H1 (cell line): Measurements from ENCODE around the gene TBX15. TPM values are rescaled to one million over a fixed set of nuclear protein-coding genes. Genes with fewer than 3 reads are reported as not detected.

Experiments used
- CTCF ChIA-PET: fragments of 300-600 bp; sonication (Branson Sonifier 250); formaldehyde crosslinking; loops from one replicate; lab custom pipeline; 2021; ENCODE audit not compliant: partially characterized antibody; lab: Charles Lee
- POLR2A ChIA-PET: fragments of 300-600 bp; sonication (Branson Sonifier 250); formaldehyde crosslinking; loops from one replicate; lab custom pipeline; 2021; ENCODE audit warnings: inconsistent platforms; ENCODE audit not compliant: partially characterized antibody; lab: Charles Lee
- DNase-seq, 2 experiments: peaks; one replicate each; pipeline versions ENCODE4 v3.0.0 to v3.0.0-alpha.2; 2010 to 2022; ENCODE audit warnings: low spot score in 2 of 2, low read depth in 1 of 2, mixed read lengths in 1 of 2
- FAIRE-seq: peaks from 2 replicates; lab custom pipeline; 2011; peaks lifted over from hg19 to GRCh38; lab: Jason Lieb, UNC
- H2AFZ ChIP-seq: 2 replicates; pipeline ENCODE4 v1.8.1; 2012; ENCODE audit warnings: low read length, inconsistent platforms
- H2AK5ac ChIP-seq: 2 replicates; pipeline ENCODE4 v1.6.1; 2013; ENCODE audit warnings: low read depth, low read length
- H2BK120ac ChIP-seq: replicated peaks from 2 replicates; pipeline ENCODE3; 2013; ENCODE audit warnings: low read depth, low read length, inconsistent platforms
- H2BK12ac ChIP-seq: 2 replicates; pipeline ENCODE4 v1.6.1; 2013; ENCODE audit warnings: low read depth, low read length
- H2BK15ac ChIP-seq: 2 replicates; pipeline ENCODE4 v1.6.1; 2013; ENCODE audit warnings: low read length
- H2BK20ac ChIP-seq: 2 replicates; pipeline ENCODE4 v1.6.1; 2013; ENCODE audit warnings: low read length
- H2BK5ac ChIP-seq: 2 replicates; pipeline ENCODE4 v1.6.1; 2013; ENCODE audit warnings: low read depth, low read length
- H3K14ac ChIP-seq: 2 replicates; pipeline ENCODE4 v1.6.1; 2013; ENCODE audit warnings: inconsistent platforms; ENCODE audit not compliant: insufficient read length
- H3K18ac ChIP-seq: 2 replicates; pipeline ENCODE4 v1.6.1; 2013; ENCODE audit warnings: low read length; ENCODE audit errors: extremely low read depth
- H3K23ac ChIP-seq: 2 replicates; pipeline ENCODE4 v1.6.1; 2013; ENCODE audit warnings: inconsistent platforms; ENCODE audit not compliant: insufficient read length
- H3K23me2 ChIP-seq: 2 replicates; pipeline ENCODE4 v1.6.1; 2013; ENCODE audit warnings: low read depth, low read length
- H3K27ac ChIP-seq: 2 replicates; pipeline ENCODE4 v1.6.1; 2011; ENCODE audit warnings: low read depth, low read length, inconsistent platforms
- H3K27me3 ChIP-seq, 4 experiments: replicated peaks in 1 of 4; 1 replicate in 1 of 4; 2 replicates in 3 of 4; pipeline versions ENCODE4 v1.6.1 to v1.8.1; 2011 to 2013; ENCODE audit warnings: low read length in 3 of 4, mild to moderate bottlenecking in 3 of 4, inconsistent platforms in 2 of 4, mixed read lengths in 2 of 4, moderate library complexity in 1 of 4; ENCODE audit not compliant: control insufficient read depth in 3 of 4, insufficient read depth in 3 of 4; ENCODE audit errors: extremely low read depth in 1 of 4
- H3K36me3 ChIP-seq, 4 experiments: 2 replicates each; pipeline versions ENCODE4 v1.6.1 to v1.8.1; 2011 to 2013; ENCODE audit warnings: mild to moderate bottlenecking in 4 of 4, low read length in 3 of 4, moderate library complexity in 2 of 4, control low read depth in 1 of 4, inconsistent platforms in 1 of 4; ENCODE audit not compliant: insufficient read depth in 4 of 4, control insufficient read depth in 2 of 4
- H3K4ac ChIP-seq: replicated peaks from 2 replicates; pipeline ENCODE3; 2013; ENCODE audit warnings: low read length, low read depth, mixed read lengths, inconsistent platforms; ENCODE audit not compliant: insufficient read length
- H3K4me1 ChIP-seq, 4 experiments: replicated peaks in 1 of 4; 1 replicate in 1 of 4; 2 replicates in 3 of 4; pipeline versions ENCODE4 v1.6.1 to v1.8.1; 2011 to 2013; ENCODE audit warnings: low read length in 3 of 4, inconsistent platforms in 2 of 4, mixed read lengths in 1 of 4; ENCODE audit not compliant: insufficient read depth in 4 of 4, control insufficient read depth in 3 of 4
- H3K4me2 ChIP-seq, 2 experiments: 2 replicates each; pipeline versions ENCODE4 v1.6.1 to v1.8.1; 2011 to 2013; ENCODE audit warnings: low read depth in 2 of 2, low read length in 2 of 2, control low read depth in 1 of 2, inconsistent platforms in 1 of 2, mild to moderate bottlenecking in 1 of 2; ENCODE audit not compliant: insufficient read depth in 1 of 2
- H3K4me3 ChIP-seq, 4 experiments: fragments of 200-600, 300-600 bp in 1 of 4; sonication (generic), shearing (Covaris generic), sonication (Bioruptor Twin) in 1 of 4; 2 replicates each; pipeline versions ENCODE4 v1.5.1 to v1.8.1; 2011 to 2016; ENCODE audit warnings: low read length in 4 of 4, low read depth in 3 of 4, control low read depth in 2 of 4, inconsistent platforms in 2 of 4, mild to moderate bottlenecking in 2 of 4, mixed read lengths in 1 of 4, moderate library complexity in 1 of 4; ENCODE audit not compliant: insufficient read depth in 2 of 4; ENCODE audit errors: extremely low read depth in 1 of 4
- H3K56ac ChIP-seq: replicated peaks from 2 replicates; pipeline ENCODE3; 2013; ENCODE audit warnings: low read depth, mild to moderate bottlenecking, mixed read lengths, low read length, inconsistent platforms; ENCODE audit not compliant: insufficient read length
- H3K79me1 ChIP-seq: 2 replicates; pipeline ENCODE4 v1.6.1; 2013; ENCODE audit warnings: low read depth, low read length, control low read depth
- H3K79me2 ChIP-seq, 2 experiments: 2 replicates each; pipeline versions ENCODE4 v1.6.1 to v1.8.1; 2012 to 2013; ENCODE audit warnings: low read length in 2 of 2, mild to moderate bottlenecking in 2 of 2, inconsistent platforms in 1 of 2; ENCODE audit not compliant: insufficient read depth in 2 of 2, control insufficient read depth in 1 of 2
- H3K9ac ChIP-seq, 4 experiments: replicated peaks in 1 of 4; 1 replicate in 1 of 4; 2 replicates in 3 of 4; pipeline versions ENCODE4 v1.6.1 to v1.8.1; 2011 to 2013; ENCODE audit warnings: low read depth in 3 of 4, low read length in 3 of 4, control low read depth in 2 of 4, mild to moderate bottlenecking in 2 of 4, moderate library complexity in 2 of 4, inconsistent platforms in 1 of 4; ENCODE audit errors: extremely low read depth in 1 of 4
- H3K9me3 ChIP-seq, 2 experiments: 2 replicates each; pipeline versions ENCODE4 v1.6.1 to v1.8.1; 2012 to 2013; ENCODE audit warnings: mild to moderate bottlenecking in 2 of 2, moderate library complexity in 2 of 2, control low read depth in 1 of 2, inconsistent platforms in 1 of 2, low read depth in 1 of 2, low read length in 1 of 2, mixed read lengths in 1 of 2; ENCODE audit not compliant: insufficient read depth in 2 of 2
- H4K20me1 ChIP-seq, 2 experiments: replicated peaks in 1 of 2; 2 replicates each; pipeline versions ENCODE3 to v1.8.1; 2011 to 2013; ENCODE audit warnings: inconsistent platforms in 2 of 2, low read length in 2 of 2, mild to moderate bottlenecking in 1 of 2; ENCODE audit not compliant: insufficient read depth in 2 of 2, control insufficient read depth in 1 of 2
- H4K5ac ChIP-seq: 2 replicates; pipeline ENCODE4 v1.6.1; 2013; ENCODE audit warnings: low read length, low read depth, mixed read lengths, inconsistent platforms; ENCODE audit not compliant: insufficient read length
- H4K8ac ChIP-seq: 2 replicates; pipeline ENCODE4 v1.8.0; 2013; ENCODE audit warnings: mild to moderate bottlenecking, moderate library complexity, low read length, inconsistent platforms; ENCODE audit not compliant: insufficient read depth; ENCODE audit errors: extremely low read depth
- H4K91ac ChIP-seq: replicated peaks from 2 replicates; pipeline ENCODE3; 2013; ENCODE audit warnings: low read length, mixed read lengths, inconsistent platforms; ENCODE audit not compliant: insufficient read length
- ATF3 ChIP-seq: IDR thresholded peaks from 2 replicates; pipeline ENCODE4 v1.6.1; 2011; ENCODE audit warnings: low read depth, mild to moderate bottlenecking, low read length; ENCODE audit not compliant: insufficient read depth
- BRCA1 ChIP-seq: IDR thresholded peaks from 2 replicates; pipeline ENCODE4 v1.6.1; 2012; ENCODE audit warnings: low read depth, low read length, improper control_type of control experiment
- CEBPB ChIP-seq: IDR thresholded peaks from 2 replicates; pipeline ENCODE4 v1.6.1; 2012; ENCODE audit warnings: low read depth, low read length
- CHD2 ChIP-seq: IDR thresholded peaks from 2 replicates; pipeline ENCODE4 v1.6.1; 2012; ENCODE audit warnings: low read length, improper control_type of control experiment
- CTCF ChIP-seq, 3 experiments: IDR thresholded peaks; 1 replicate in 2 of 3; 2 replicates in 1 of 3; pipeline versions ENCODE4 v1.5.1 to v1.6.1; 2011; ENCODE audit warnings: low read length in 3 of 3, mild to moderate bottlenecking in 3 of 3, inconsistent platforms in 2 of 3, low read depth in 1 of 3, moderate library complexity in 1 of 3; ENCODE audit not compliant: insufficient read depth in 1 of 3; ENCODE audit errors: control extremely low read depth in 1 of 3
- JUN ChIP-seq: IDR thresholded peaks from 2 replicates; pipeline ENCODE4 v1.6.1; 2011; ENCODE audit warnings: low read depth, mild to moderate bottlenecking, improper control_type of control experiment, low read length
- NANOG ChIP-seq: IDR thresholded peaks from 2 replicates; pipeline ENCODE4 v1.6.1; 2011; ENCODE audit warnings: low read length, low read depth, mild to moderate bottlenecking, inconsistent platforms; ENCODE audit not compliant: insufficient read depth, poor library complexity, severe bottlenecking
- PHF8 ChIP-seq: fragments of 200-600 bp; sonication (generic); conservative IDR thresholded peaks from 2 replicates; pipeline ENCODE4 v1.7.1; 2012; ENCODE audit warnings: low read depth, mild to moderate bottlenecking, inconsistent platforms, low read length, moderate library complexity
- POLR2A ChIP-seq, 2 experiments: IDR thresholded peaks; 1 replicate in 1 of 2; 2 replicates in 1 of 2; pipeline ENCODE4 v1.6.1; 2011; ENCODE audit warnings: low read depth in 2 of 2, low read length in 2 of 2, mild to moderate bottlenecking in 2 of 2; ENCODE audit errors: control extremely low read depth in 1 of 2
- RBBP5 ChIP-seq: IDR thresholded peaks from 2 replicates; pipeline ENCODE4 v1.7.1; 2012; ENCODE audit warnings: low read depth, mild to moderate bottlenecking, inconsistent platforms, low read length, moderate library complexity, borderline replicate concordance
- SP1 ChIP-seq: IDR thresholded peaks from 2 replicates; pipeline ENCODE4 v1.6.1; 2011; ENCODE audit warnings: low read depth, low read length
- YY1 ChIP-seq: IDR thresholded peaks from 2 replicates; pipeline ENCODE4 v1.6.1; 2011; ENCODE audit warnings: low read depth, mild to moderate bottlenecking, low read length
- WGBS, 2 experiments: shearing (Covaris generic) in 1 of 2; methylation state at CpG; one replicate each; pipeline versions ENCODE4 v1.1.6 to v1.1.7; 2013 to 2015; ENCODE audit warnings: low lambda C conversion rate in 2 of 2, mixed read lengths in 2 of 2, inconsistent platforms in 1 of 2, low coverage in 1 of 2, missing lambda C conversion rate in 1 of 2; ENCODE audit not compliant: insufficient replicate concordance in 2 of 2, insufficient coverage in 1 of 2, insufficient read length in 1 of 2; ENCODE audit errors: extremely low coverage in 1 of 2, missing lambda C conversion rate in 1 of 2; 5-methylcytosine and 5-hydroxymethylcytosine counted together
- polyA plus RNA-seq, 7 experiments: library from polyadenylated mRNA; depleted of rRNA in 3 of 7; stranded (reverse) in 5 of 7; unstranded in 2 of 7; fragments of >200 nt in 5 of 7; fragments of 200-250 nt in 2 of 7; gene quantifications; 1 replicate in 5 of 7; 2 replicates in 1 of 7; 4 replicates in 1 of 7; pipeline versions ENCODE4 v1.2.1 to v1.2.3, GENCODE V29; 2011 to 2013; ENCODE audit warnings: missing spikeins in 2 of 7, mixed read lengths in 2 of 7
- total RNA-seq: library from RNA; stranded (reverse); fragmentation: NEBNext Ultra II Directional; extraction: Animal tissue kit (Norgen Biotek cat#: 25700); gene quantifications from 2 replicates; pipeline ENCODE4 v1.2.1, GENCODE V29; 2021

Gene TBX15
- total and polyA plus RNA-seq, 2 of the 8 experiments (the other 6 are each of a cell fraction or from before 2014, with no cell fraction given) = 0.14 to 0.24 TPM

- Histone ChIP-seq H3K14ac (no peak overlapping the region), H3K27ac (no peak overlapping the region), H3K4ac (no peak overlapping the region), H3K23me2 (no peaks in the 10 kb centered on the region), H3K4me1 (no peaks in the 10 kb centered on the region), H4K8ac (no peak overlapping the region), H2BK5ac (no peak overlapping the region), H3K4me2 (no peak overlapping the region), H4K20me1 (no peaks in the 10 kb centered on the region), H4K5ac (no peak overlapping the region), H3K56ac (no peak overlapping the region), H2BK15ac (no peak overlapping the region), H2BK120ac (no peak overlapping the region), H3K9ac (no peak overlapping the region), H4K91ac (no peak overlapping the region), H2AK5ac (no peak overlapping the region), H3K9me3 (no peaks in the 10 kb centered on the region), H2BK20ac (no peak overlapping the region), H2AFZ (no peak overlapping the region), H3K36me3 (no peaks in the 10 kb centered on the region), H2BK12ac (no peak overlapping the region), H3K79me2 (no peaks in the 10 kb centered on the region), H3K79me1 (no peaks in the 10 kb centered on the region), H3K18ac (no peak overlapping the region), H3K27me3 (no peaks in the 10 kb centered on the region), H3K4me3 (no peak overlapping the region), H3K23ac (no peak overlapping the region)
- FAIRE-seq = no peak
- no peak for DNase-seq
- WGBS, 2 experiments = 89% methylated on average over 6 of the region's 6 CpGs; no CpG with 5 or more reads in 1 of the 2 experiments
- ChIA-PET CTCF (interaction anchor here (0.7 kb wide), 1 partner anchor 344 kb away, joined by 3 read pairs; no protein-coding TSS in a partner anchor), POLR2A (no interaction called here)
- TF ChIP-seq POLR2A (IDR thresholded peaks at IDR 0.05; ENCODE audit: control extremely low read depth in 1 of 2, low read depth in 2 of 2, low read length in 2 of 2) (no peak), CTCF (IDR thresholded peaks at IDR 0.05; ENCODE audit: control extremely low read depth in 1 of 3, insufficient read depth in 1 of 3, low read depth in 1 of 3, low read length in 3 of 3) (no peak), YY1 (no peak), RBBP5 (no peak), ATF3 (no peak), JUN (no peak), CEBPB (no peak), BRCA1 (no peak), CHD2 (no peak), SP1 (no peak), PHF8 (no peak), NANOG (no peak)
Observed at GRCh38 chr1:118902711-118903191, 85.4 kb downstream of the TBX15 start.
